HG03045 (cell line): Measurements from ENCODE around the gene AASS.

Source experiments
- ATAC-seq: cut with Tn5 transposase; IDR thresholded peaks from one replicate; pipeline ENCODE4 v1.9.1; 2021; ENCODE audit warnings: mild to moderate bottlenecking, moderate library complexity; ENCODE audit not compliant: unreplicated experiment

Gene AASS

GRCh38 chr7:122054393-122054792 is 89.7 kb downstream of the AASS start:
- no peak for ATAC-seq

- no peak for ATAC-seq
Measured at GRCh38 chr7:122046402-122046801, 97.6 kb downstream of the AASS start.

- no peak for ATAC-seq
Measured at GRCh38 chr7:122040147-122040546, 103.9 kb downstream of the AASS start.

GRCh38 chr7:122038904-122039303 is 105.1 kb downstream of the AASS start:
- no peak for ATAC-seq

- ATAC-seq = no peak
Measured at GRCh38 chr7:122038134-122038533, 105.9 kb downstream of the AASS start.

- ATAC-seq = no peak
Measured at GRCh38 chr7:122035876-122036275, 108.2 kb downstream of the AASS start.

GRCh38 chr7:122033641-122034040 is 110.4 kb downstream of the AASS start:
- no peak for ATAC-seq

GRCh38 chr7:122027058-122027457 is 117.0 kb downstream of the AASS start:
- no peak for ATAC-seq
